Tibial artery (tissue), 4 donors: Measurements from ENCODE around the gene OR51D1.
A peak's percentile ranks its signal among the peaks of the same experiment; 100 is the strongest.

Source experiments
- DNase-seq, 2 donors: peaks; one replicate each; pipeline ENCODE4 v3.0.0-alpha.2; 2019
- H3K27ac ChIP-seq, 2 donors: fragments of 200-600 bp; sonication (generic) in 1 of 2; 1 replicate in 1 of 2; 2 replicates in 1 of 2; pipeline ENCODE4 v1.5.1; 2018 to 2019; ENCODE audit warnings: mild to moderate bottlenecking in 1 of 2
- H3K27me3 ChIP-seq, 2 donors: fragments of 200-600 bp; sonication (generic) in 1 of 2; one replicate each; pipeline versions ENCODE4 v1.5.1 to v1.6.0; 2016 to 2019
- H3K36me3 ChIP-seq, 3 donors: fragments of 200-600 bp; sonication (generic) in 2 of 3; one replicate each; pipeline ENCODE4 v1.5.1; 2016 to 2019; ENCODE audit warnings: mild to moderate bottlenecking in 2 of 3
- H3K4me1 ChIP-seq, 4 donors: fragments of 200-600 bp; sonication (generic) in 2 of 4; 1 replicate in 3 of 4; 2 replicates in 1 of 4; pipeline ENCODE4 v1.5.1; 2016 to 2019
- H3K4me3 ChIP-seq, 2 donors: fragments of 200-600 bp; sonication (generic) in 1 of 2; 1 replicate in 1 of 2; 2 replicates in 1 of 2; pipeline ENCODE4 v1.5.1; 2018 to 2019; ENCODE audit warnings: mild to moderate bottlenecking in 2 of 2
- H3K9me3 ChIP-seq, 3 donors: fragments of 200-600 bp; sonication (generic) in 1 of 3; one replicate each; pipeline ENCODE4 v1.5.1; 2016 to 2019
- CTCF ChIP-seq, 2 experiments: fragments of 200-600 bp in 1 of 2; fragments of 450-650 bp in 1 of 2; IDR thresholded peaks; one replicate each; pipeline ENCODE4 v1.5.1; 2017 to 2019; ENCODE audit warnings: antibody characterized with exemption in 2 of 2, mild to moderate bottlenecking in 1 of 2, moderate library complexity in 1 of 2
- intact Hi-C: fragments of 100-400 bp; cut with DNase I; formaldehyde crosslinking; loops from one replicate; pipeline ENCODE4 v1.15.0; 2023; ENCODE audit warnings: low total_unique reads

Gene OR51D1

GRCh38 chr11:4647766-4648165, 10.5 kb downstream of the OR51D1 start:
- intact Hi-C loops: no loop called here

DNA sequence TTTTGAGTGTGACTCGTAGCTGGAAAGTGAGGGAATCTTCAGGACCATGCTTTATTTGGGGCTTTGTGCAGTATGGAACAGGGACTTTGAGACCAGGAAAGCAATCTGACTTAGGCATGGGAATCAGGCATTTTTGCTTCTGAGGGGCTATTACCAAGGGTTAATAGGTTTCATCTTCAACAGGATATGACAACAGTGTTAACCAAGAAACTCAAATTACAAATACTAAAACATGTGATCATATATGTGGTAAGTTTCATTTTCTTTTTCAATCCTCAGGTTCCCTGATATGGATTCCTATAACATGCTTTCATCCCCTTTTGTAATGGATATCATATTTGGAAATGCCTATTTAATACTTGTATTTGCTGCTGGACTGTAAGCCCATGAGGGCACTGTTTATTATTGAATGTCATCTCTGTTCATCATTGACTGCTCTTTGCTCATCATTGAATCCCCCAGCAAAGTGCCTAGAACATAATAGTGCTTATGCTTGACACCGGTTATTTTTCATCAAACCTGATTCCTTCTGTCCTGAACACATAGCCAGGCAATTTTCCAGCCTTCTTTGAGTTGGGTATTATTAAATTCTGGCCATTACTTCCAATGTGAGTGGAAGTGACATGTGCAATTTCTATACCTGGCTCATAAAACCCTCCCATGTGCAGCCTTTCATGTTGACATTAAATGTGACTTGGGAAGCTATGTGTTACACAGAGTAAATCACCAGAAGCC, 17.5 kb downstream of the OR51D1 start:
- no peaks in the 10 kb centered on the region for H3K36me3 ChIP-seq
- no peak for DNase-seq
- no peaks in the 10 kb centered on the region for H3K27me3 ChIP-seq
- H3K9me3 ChIP-seq: no peaks in the 10 kb centered on the region
- H3K27ac ChIP-seq: no peak overlapping the region
- TF ChIP-seq CTCF (IDR thresholded peaks at IDR 0.05): no peak
- intact Hi-C loops: no loop called here
- no peak overlapping the region for H3K4me3 ChIP-seq
- H3K4me1 ChIP-seq: no peaks in the 10 kb centered on the region

More at GRCh38 chr11:4647766-4648165, 10.5 kb downstream of the OR51D1 start:
- H3K4me1 ChIP-seq: peaks cover 0 to 51% (median 15%) of the 10 kb centered on the region in 4 donors
- no peaks in the 10 kb centered on the region for H3K27me3 ChIP-seq
- no peak for TF ChIP-seq CTCF (IDR thresholded peaks at IDR 0.05)
- H3K4me3 ChIP-seq: no peak overlapping the region
- no peak for DNase-seq
- peak overlapping the region; percentile 51 to 60 for H3K27ac ChIP-seq
- no peaks in the 10 kb centered on the region for H3K9me3 ChIP-seq
- no peaks in the 10 kb centered on the region for H3K36me3 ChIP-seq

- no peak for DNase-seq
- H3K9me3 ChIP-seq: no peaks in the 10 kb centered on the region
- no peak overlapping the region for H3K4me3 ChIP-seq
- H3K27ac ChIP-seq: no peak overlapping the region
- intact Hi-C loops: no loop called here
- H3K27me3 ChIP-seq: no peaks in the 10 kb centered on the region
- no peak for TF ChIP-seq CTCF (IDR thresholded peaks at IDR 0.05)
- H3K4me1 ChIP-seq: no peaks in the 10 kb centered on the region
- H3K36me3 ChIP-seq: no peaks in the 10 kb centered on the region
Measured at GRCh38 chr11:4658629-4659445, 21.6 kb downstream of the OR51D1 start.

DNA sequence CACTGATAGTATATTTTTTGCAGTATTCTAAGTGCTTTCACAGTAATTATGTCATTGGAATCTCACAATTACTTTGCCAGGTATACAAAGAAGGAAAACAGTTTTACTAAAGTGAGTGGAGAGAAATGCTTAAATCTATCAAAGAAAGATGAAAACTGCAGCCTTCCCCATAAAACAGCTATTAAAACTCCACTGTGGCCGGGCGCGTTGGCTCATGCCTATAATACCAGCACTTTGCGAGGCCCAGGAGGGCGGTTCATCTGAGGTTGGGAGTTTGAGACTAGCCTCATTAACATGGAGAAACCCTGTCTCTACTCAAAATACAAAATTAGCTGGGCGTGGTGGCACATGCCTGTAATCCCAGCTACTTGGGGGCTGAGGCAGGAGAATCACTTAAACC, 25.6 kb downstream of the OR51D1 start:
- Histone ChIP-seq H3K27me3 (no peaks in the 10 kb centered on the region), H3K36me3 (no peaks in the 10 kb centered on the region), H3K9me3 (no peaks in the 10 kb centered on the region), H3K27ac (no peak overlapping the region), H3K4me3 (no peak overlapping the region), H3K4me1 (no peaks in the 10 kb centered on the region)
- intact Hi-C loops: no loop called here
- DNase-seq: no peak
- no peak for TF ChIP-seq CTCF (IDR thresholded peaks at IDR 0.05)

DNA sequence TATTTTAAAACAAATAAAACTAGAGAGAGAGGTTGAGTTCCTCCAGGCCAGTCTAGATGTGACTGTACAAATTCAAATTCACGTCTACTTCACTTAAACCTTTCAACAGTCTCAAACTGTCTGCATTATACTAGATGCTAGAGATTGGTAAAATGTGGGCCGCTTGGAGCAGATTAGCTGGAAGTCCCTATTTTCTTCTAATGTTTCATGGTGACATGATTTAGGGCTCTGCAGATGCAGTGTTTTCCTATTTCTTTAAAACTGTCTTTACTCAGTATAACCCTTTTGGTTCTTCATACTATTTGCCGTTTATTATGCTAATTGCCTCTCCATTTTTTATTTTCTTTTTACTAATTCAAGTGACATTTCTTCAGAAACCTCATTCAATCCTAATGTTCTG, 26.9 kb downstream of the OR51D1 start:
- no peak for TF ChIP-seq CTCF (IDR thresholded peaks at IDR 0.05)
- no peak overlapping the region for H3K4me3 ChIP-seq
- H3K4me1 ChIP-seq: no peaks in the 10 kb centered on the region
- DNase-seq: no peak
- H3K27ac ChIP-seq: no peak overlapping the region
- H3K27me3 ChIP-seq: no peaks in the 10 kb centered on the region
- intact Hi-C loops: no loop called here
- no peaks in the 10 kb centered on the region for H3K9me3 ChIP-seq
- H3K36me3 ChIP-seq: no peaks in the 10 kb centered on the region
